HepG2 (cell line): ENCODE measurements around the gene TACC3. TPM values are rescaled to one million over a fixed set of nuclear protein-coding genes. Genes with fewer than 3 reads are reported as not detected.

ENCODE experiments used
- CEBPB ChIP-seq: IDR thresholded peaks from 2 replicates; pipeline ENCODE4 v1.6.1; 2011; ENCODE audit warnings: low read depth, low read length, improper control_type of control experiment, borderline replicate concordance
- DRAP1 ChIP-seq: IDR thresholded peaks from 2 replicates; pipeline ENCODE4 v1.6.1; 2016; ENCODE audit warnings: missing genetic modification reagents, missing compliant biosample characterization
- ELF3 ChIP-seq: IDR thresholded peaks from 2 replicates; pipeline ENCODE4 v1.6.1; 2016; ENCODE audit warnings: missing genetic modification reagents, missing compliant biosample characterization
- ERF ChIP-seq: IDR thresholded peaks from 2 replicates; pipeline ENCODE4 v1.6.1; 2018; ENCODE audit warnings: missing biosample characterization, missing genetic modification reagents
- HCFC1 ChIP-seq: fragments of 150-350 bp; IDR thresholded peaks from 2 replicates; pipeline ENCODE4 v1.6.1; 2014; ENCODE audit warnings: low read depth, low read length
- HDAC1 ChIP-seq: sonication (generic); formaldehyde crosslinking; IDR thresholded peaks from 2 replicates; pipeline ENCODE4 v1.5.1; 2020; ENCODE audit warnings: mild to moderate bottlenecking, missing genetic modification reagents
- RXRA ChIP-seq: sonication (generic); formaldehyde crosslinking; IDR thresholded peaks from 2 replicates; pipeline ENCODE4 v1.5.1; 2020; ENCODE audit warnings: missing genetic modification reagents
- SOX13 ChIP-seq, 3 experiments: fragments of 450-650 bp in 1 of 3; sonication (generic) in 1 of 3; formaldehyde crosslinking in 1 of 3; IDR thresholded peaks in 2 of 3; conservative IDR thresholded peaks in 1 of 3; 2 replicates each; pipeline versions ENCODE4 v1.5.0 to v1.6.1; 2016 to 2020; ENCODE audit warnings: antibody characterized with exemption in 1 of 3, mild to moderate bottlenecking in 1 of 3, missing compliant biosample characterization in 1 of 3, missing genetic modification reagents in 1 of 3, moderate library complexity in 1 of 3
- SOX6 ChIP-seq, 2 experiments: fragments of 450-650 bp in 1 of 2; sonication (generic) in 1 of 2; formaldehyde crosslinking in 1 of 2; IDR thresholded peaks; 2 replicates each; pipeline versions ENCODE4 v1.4.0 to v1.6.1; 2017 to 2020; ENCODE audit warnings: antibody characterized with exemption in 1 of 2, mild to moderate bottlenecking in 1 of 2, missing genetic modification reagents in 1 of 2
- TRAFD1 ChIP-seq: sonication (generic); formaldehyde crosslinking; IDR thresholded peaks from 2 replicates; pipeline ENCODE4 v1.5.1; 2020; ENCODE audit warnings: missing genetic modification reagents, mild to moderate bottlenecking, borderline replicate concordance
- TSC22D2 ChIP-seq: sonication (generic); formaldehyde crosslinking; IDR thresholded peaks from 2 replicates; pipeline ENCODE4 v1.5.1; 2020; ENCODE audit warnings: missing genetic modification reagents, mild to moderate bottlenecking, borderline replicate concordance
- YEATS2 ChIP-seq: sonication (generic); formaldehyde crosslinking; IDR thresholded peaks from 2 replicates; pipeline ENCODE4 v1.4.0; 2020; ENCODE audit warnings: missing genetic modification reagents, borderline replicate concordance
- ZBTB39 ChIP-seq: sonication (generic); formaldehyde crosslinking; IDR thresholded peaks from 2 replicates; pipeline ENCODE4 v1.5.0; 2020; ENCODE audit warnings: missing genetic modification reagents
- ZNF292 ChIP-seq: sonication (generic); formaldehyde crosslinking; IDR thresholded peaks from 2 replicates; pipeline ENCODE4 v1.8.1; 2022; ENCODE audit warnings: mild to moderate bottlenecking, low read depth, missing genetic modification reagents, borderline replicate concordance
- ZNF749 ChIP-seq: sonication (generic); formaldehyde crosslinking; IDR thresholded peaks from 2 replicates; pipeline ENCODE4 v1.8.0; 2022; ENCODE audit warnings: mild to moderate bottlenecking, missing genetic modification reagents, moderate library complexity, borderline replicate concordance
- polyA plus RNA-seq, 8 experiments: library from polyadenylated mRNA; depleted of rRNA in 3 of 8; stranded (reverse) in 7 of 8; unstranded in 1 of 8; fragments of >200 nt; fragmentation: Illumina TruSeq in 4 of 8; extraction: Trizol in 4 of 8; gene quantifications; 2 replicates each; pipeline versions ENCODE4 v1.2.1 to v1.2.3, GENCODE V29; 2011 to 2016; ENCODE audit warnings: low read depth in 4 of 8, missing spikeins in 1 of 8, mixed read lengths in 1 of 8; ENCODE audit not compliant: insufficient read depth in 1 of 8
- total RNA-seq, 5 experiments: library from RNA; depleted of rRNA; stranded (reverse); fragments of >200 nt; fragmentation: Illumina TruSeq; extraction: Trizol; gene quantifications; 2 replicates each; pipeline ENCODE4 v1.2.3, GENCODE V29; 2016; ENCODE audit warnings: low read depth in 1 of 5
- TF ChIP-seq, protein P1 (sequence below): sonication (generic); formaldehyde crosslinking; IDR thresholded peaks from 2 replicates; pipeline ENCODE4 v1.4.0; 2020; ENCODE audit warnings: missing genetic modification reagents

Gene TACC3
- total and polyA plus RNA-seq, 2 of the 13 experiments (the other 11 are each of a cell fraction or from before 2014, with no cell fraction given), result 20.3 to 21.2 TPM

- TF ChIP-seq TRAFD1 (CRISPR knock-in tag) (no peak), YEATS2 (CRISPR knock-in tag) (peak; percentile 59; the same call in 1 of the 2 replicates), CEBPB (peak; percentile 10; the same call in 1 of the 2 replicates), ELF3 (CRISPR knock-in tag) (peak; percentile 26; the same call in 1 of the 2 replicates), ZNF749 (CRISPR knock-in tag) (no peak), RXRA (CRISPR knock-in tag) (peak; percentile 26; the same call in 1 of the 2 replicates), ZBTB39 (CRISPR knock-in tag) (0 out of 2 replicates have a peak, but pooled peaks have one; percentile 66), HCFC1 (peak; percentile 54; the same call in 1 of the 2 replicates), DRAP1 (CRISPR knock-in tag) (0 out of 2 replicates have a peak, but pooled peaks have one; percentile 31), SOX6 (IDR thresholded peaks at IDR 0.05) (no peak), SOX6 (CRISPR knock-in tag; IDR thresholded peaks at IDR 0.05) (no peak), ERF (peak; percentile 69), SOX13 (IDR thresholded peaks at IDR 0.05) (no peak), SOX13 (CRISPR knock-in tag; conservative IDR thresholded peaks at IDR 0.05 in 1 of 2, IDR thresholded peaks at IDR 0.05 in 1 of 2) (0 out of 4 replicates have a peak, but pooled peaks of 1 of the 2 experiments have one; percentile 21), HDAC1 (peak; percentile 96), ZNF292 (CRISPR knock-in tag) (no peak), TSC22D2 (no peak)
- TF ChIP-seq, protein P1, sequence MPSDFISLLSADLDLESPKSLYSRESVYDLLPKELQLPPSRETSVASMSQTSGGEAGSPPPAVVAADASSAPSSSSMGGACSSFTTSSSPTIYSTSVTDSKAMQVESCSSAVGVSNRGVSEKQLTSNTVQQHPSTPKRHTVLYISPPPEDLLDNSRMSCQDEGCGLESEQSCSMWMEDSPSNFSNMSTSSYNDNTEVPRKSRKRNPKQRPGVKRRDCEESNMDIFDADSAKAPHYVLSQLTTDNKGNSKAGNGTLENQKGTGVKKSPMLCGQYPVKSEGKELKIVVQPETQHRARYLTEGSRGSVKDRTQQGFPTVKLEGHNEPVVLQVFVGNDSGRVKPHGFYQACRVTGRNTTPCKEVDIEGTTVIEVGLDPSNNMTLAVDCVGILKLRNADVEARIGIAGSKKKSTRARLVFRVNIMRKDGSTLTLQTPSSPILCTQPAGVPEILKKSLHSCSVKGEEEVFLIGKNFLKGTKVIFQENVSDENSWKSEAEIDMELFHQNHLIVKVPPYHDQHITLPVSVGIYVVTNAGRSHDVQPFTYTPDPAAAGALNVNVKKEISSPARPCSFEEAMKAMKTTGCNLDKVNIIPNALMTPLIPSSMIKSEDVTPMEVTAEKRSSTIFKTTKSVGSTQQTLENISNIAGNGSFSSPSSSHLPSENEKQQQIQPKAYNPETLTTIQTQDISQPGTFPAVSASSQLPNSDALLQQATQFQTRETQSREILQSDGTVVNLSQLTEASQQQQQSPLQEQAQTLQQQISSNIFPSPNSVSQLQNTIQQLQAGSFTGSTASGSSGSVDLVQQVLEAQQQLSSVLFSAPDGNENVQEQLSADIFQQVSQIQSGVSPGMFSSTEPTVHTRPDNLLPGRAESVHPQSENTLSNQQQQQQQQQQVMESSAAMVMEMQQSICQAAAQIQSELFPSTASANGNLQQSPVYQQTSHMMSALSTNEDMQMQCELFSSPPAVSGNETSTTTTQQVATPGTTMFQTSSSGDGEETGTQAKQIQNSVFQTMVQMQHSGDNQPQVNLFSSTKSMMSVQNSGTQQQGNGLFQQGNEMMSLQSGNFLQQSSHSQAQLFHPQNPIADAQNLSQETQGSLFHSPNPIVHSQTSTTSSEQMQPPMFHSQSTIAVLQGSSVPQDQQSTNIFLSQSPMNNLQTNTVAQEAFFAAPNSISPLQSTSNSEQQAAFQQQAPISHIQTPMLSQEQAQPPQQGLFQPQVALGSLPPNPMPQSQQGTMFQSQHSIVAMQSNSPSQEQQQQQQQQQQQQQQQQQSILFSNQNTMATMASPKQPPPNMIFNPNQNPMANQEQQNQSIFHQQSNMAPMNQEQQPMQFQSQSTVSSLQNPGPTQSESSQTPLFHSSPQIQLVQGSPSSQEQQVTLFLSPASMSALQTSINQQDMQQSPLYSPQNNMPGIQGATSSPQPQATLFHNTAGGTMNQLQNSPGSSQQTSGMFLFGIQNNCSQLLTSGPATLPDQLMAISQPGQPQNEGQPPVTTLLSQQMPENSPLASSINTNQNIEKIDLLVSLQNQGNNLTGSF (CRISPR knock-in tag), result no peak
Measured at GRCh38 chr4:1721003-1721665, at the start of gene TACC3, which contains the start of gene TMEM129 (continued).
